HEK293T (cell line): ENCODE data around the gene TPX2.

Experiments
- FOXM1 ChIP-seq: fragments of 450-650 bp; IDR thresholded peaks from 2 replicates; pipeline ENCODE4 v1.6.1; 2017; ENCODE audit warnings: mild to moderate bottlenecking, borderline replicate concordance
- LEF1 ChIP-seq: fragments of 450-650 bp; IDR thresholded peaks from 2 replicates; pipeline ENCODE4 v1.6.1; 2017; ENCODE audit warnings: mild to moderate bottlenecking, borderline replicate concordance
- PKNOX1 ChIP-seq: fragments of 450-650 bp; IDR thresholded peaks from 2 replicates; pipeline ENCODE4 v1.6.1; 2016

GRCh38 chr20:31770243-31770642 lies 31.2 kb downstream of the TPX2 start:
- TF ChIP-seq LEF1 = no peak
- no peak for TF ChIP-seq FOXM1
- no peak for TF ChIP-seq PKNOX1
